GM12878 (cell line): ENCODE data around the gene CEP131. TPM values are rescaled to one million over a fixed set of nuclear protein-coding genes. Genes with fewer than 3 reads are reported as not detected.

ENCODE experiments used
- ATAC-seq: fragments of 200-7000 bp; cut with Tn5 transposase; 3 replicates; pipeline ENCODE4 v1.9.1; 2020; ENCODE audit warnings: mild to moderate bottlenecking, moderate library complexity
- BruUV-seq: library from RNA; stranded (reverse); fragments of 400-500 nt; replicated peaks from 2 replicates; lab custom pipeline; 2021; lab: Mats Ljungman, UMichigan
- CTCF ChIA-PET: fragments of 300-600 bp; sonication (Branson Sonifier 250); formaldehyde crosslinking; extraction: SDS; loops from one replicate; lab custom pipeline; 2021; ENCODE audit warnings: inconsistent platforms; lab: Yijun Ruan, JAX
- POLR2A ChIA-PET: fragments of 350-600 bp; formaldehyde crosslinking; extraction: SDS; loops from one replicate; lab custom pipeline; 2021; ENCODE audit warnings: inconsistent platforms; lab: Charles Lee
- RAD21 ChIA-PET: fragments of 300-600 bp; sonication (Branson Sonifier 250); formaldehyde crosslinking; loops from one replicate; lab custom pipeline; 2023; ENCODE audit warnings: antibody characterized with exemption; ENCODE audit not compliant: unreplicated experiment; lab: Charles Lee
- SMC1A ChIA-PET: fragments of 300-600 bp; sonication (Branson Sonifier 250); formaldehyde crosslinking; loops from one replicate; lab custom pipeline; 2023; ENCODE audit not compliant: unreplicated experiment, uncharacterized antibody; lab: Charles Lee
- DNase-seq: peaks from one replicate; pipeline ENCODE4 v3.0.0-alpha.2; 2011; ENCODE audit warnings: low read depth, low spot score
- FAIRE-seq: peaks from 3 replicates; lab custom pipeline; 2011; peaks lifted over from hg19 to GRCh38; lab: Jason Lieb, UNC
- H2AFZ ChIP-seq: 2 replicates; pipeline ENCODE4 v1.6.0; 2011; ENCODE audit warnings: low read depth, low read length, control low read depth; ENCODE audit not compliant: control insufficient read depth
- H3K27ac ChIP-seq: 2 replicates; pipeline ENCODE4 v1.5.1; 2011; ENCODE audit warnings: control low read depth; ENCODE audit not compliant: control insufficient read depth, insufficient read depth
- H3K27me3 ChIP-seq, 2 experiments: replicated peaks in 1 of 2; 2 replicates each; pipeline versions ENCODE4 v1.6.0 to v1.6.1; 2011; ENCODE audit warnings: low read length in 1 of 2; ENCODE audit not compliant: control insufficient read depth in 2 of 2, insufficient read depth in 2 of 2
- H3K36me3 ChIP-seq, 2 experiments: 2 replicates each; pipeline ENCODE4 v1.5.1; 2011; ENCODE audit warnings: low read length in 1 of 2; ENCODE audit not compliant: control insufficient read depth in 2 of 2, insufficient read depth in 2 of 2
- H3K4me1 ChIP-seq: 2 replicates; pipeline ENCODE4 v1.6.1; 2011; ENCODE audit warnings: mild to moderate bottlenecking, low read length, moderate library complexity, mixed read lengths; ENCODE audit not compliant: control insufficient read depth, insufficient read depth
- H3K4me2 ChIP-seq: 2 replicates; pipeline ENCODE4 v1.6.0; 2011; ENCODE audit warnings: control low read depth; ENCODE audit not compliant: control insufficient read depth, insufficient read depth
- H3K4me3 ChIP-seq: fragments of 200-600 bp; sonication (generic); 2 replicates; pipeline ENCODE4 v1.5.1; 2016
- H3K79me2 ChIP-seq: 2 replicates; pipeline ENCODE4 v1.6.0; 2011; ENCODE audit warnings: low read length; ENCODE audit not compliant: control insufficient read depth, insufficient read depth
- H3K9ac ChIP-seq: 2 replicates; pipeline ENCODE4 v1.8.0; 2011; ENCODE audit warnings: low read length, control low read depth, mixed read lengths; ENCODE audit not compliant: control insufficient read depth, insufficient read depth
- H3K9me3 ChIP-seq: replicated peaks from 3 replicates; pipeline ENCODE4 v1.5.1; 2011; ENCODE audit warnings: mild to moderate bottlenecking, low read length; ENCODE audit not compliant: control insufficient read depth, insufficient read depth
- H4K20me1 ChIP-seq: 2 replicates; pipeline ENCODE4 v1.6.0; 2011; ENCODE audit not compliant: control insufficient read depth, insufficient read depth
- BRCA1 ChIP-seq: IDR thresholded peaks from 2 replicates; pipeline ENCODE4 v1.6.1; 2011; ENCODE audit warnings: low read depth, low read length, improper control_type of control experiment
- CUX1 ChIP-seq: IDR thresholded peaks from 2 replicates; pipeline ENCODE4 v1.6.1; 2012; ENCODE audit warnings: improper control_type of control experiment, low read depth, low read length; ENCODE audit not compliant: insufficient replicate concordance
- IRF3 ChIP-seq: fragments of 450-650 bp; IDR thresholded peaks from 2 replicates; pipeline ENCODE4 v1.6.1; 2014; ENCODE audit warnings: mild to moderate bottlenecking
- MEF2B ChIP-seq: fragments of 450-650 bp; IDR thresholded peaks from 2 replicates; pipeline ENCODE4 v1.6.1; 2018; ENCODE audit warnings: mild to moderate bottlenecking, moderate library complexity; ENCODE audit not compliant: partially characterized antibody, poor library complexity, severe bottlenecking
- MYC ChIP-seq: IDR thresholded peaks from 2 replicates; pipeline ENCODE4 v1.6.1; 2011; ENCODE audit warnings: mild to moderate bottlenecking, low read length, moderate library complexity, inconsistent platforms; ENCODE audit not compliant: insufficient read depth, insufficient replicate concordance, insufficient read length, severe bottlenecking
- SMARCA5 ChIP-seq: fragments of 450-650 bp; IDR thresholded peaks from 2 replicates; pipeline ENCODE4 v1.6.1; 2017; ENCODE audit warnings: mild to moderate bottlenecking
- SRF ChIP-seq, 2 experiments: IDR thresholded peaks; 2 replicates each; pipeline ENCODE4 v1.6.1; 2011; ENCODE audit warnings: low read depth in 2 of 2, low read length in 2 of 2, mild to moderate bottlenecking in 1 of 2, moderate library complexity in 1 of 2
- ZBED1 ChIP-seq: IDR thresholded peaks from 2 replicates; pipeline ENCODE4 v1.6.1; 2016; ENCODE audit warnings: borderline replicate concordance
- ZZZ3 ChIP-seq: IDR thresholded peaks from 2 replicates; pipeline ENCODE4 v1.6.1; 2011; ENCODE audit warnings: low read depth; ENCODE audit not compliant: control insufficient read depth, insufficient read length
- WGBS: methylation state at CpG from one replicate; pipeline ENCODE4 v1.1.6; 2016; ENCODE audit warnings: low lambda C conversion rate; ENCODE audit not compliant: insufficient replicate concordance, insufficient coverage; ENCODE audit errors: missing lambda C conversion rate; 5-methylcytosine and 5-hydroxymethylcytosine counted together
- in situ Hi-C: fragments of 300-500 bp; cut with MboI; formaldehyde crosslinking; loops from 9 replicates; pipeline ENCODE4 v1.14.3; 2018; ENCODE audit warnings: mixed read lengths
- intact Hi-C: fragments of 100-400 bp; cut with micrococcal nuclease; formaldehyde crosslinking; loops from one replicate; pipeline ENCODE4 v1.14.2; 2022; ENCODE audit not compliant: unreplicated experiment
- polyA plus RNA-seq, 11 experiments: library from polyadenylated mRNA; depleted of rRNA in 4 of 11; unstranded in 6 of 11; stranded (reverse) in 5 of 11; fragments of >200 nt; fragmentation: Nextera tagmentation in 4 of 11; fragmentation: Illumina TruSeq in 1 of 11; extraction: Ambion mirVana in 4 of 11; extraction: Trizol in 1 of 11; gene quantifications; 1 replicate in 1 of 11; 2 replicates in 10 of 11; pipeline versions ENCODE4 v1.2.1 to v1.2.3, GENCODE V29; 2011 to 2016; ENCODE audit warnings: inconsistent platforms in 2 of 11, missing spikeins in 2 of 11, low read depth in 1 of 11
- total RNA-seq, 4 experiments: library from RNA; depleted of rRNA in 3 of 4; stranded (reverse); fragments of >200 nt in 3 of 4; fragmentation: Illumina TruSeq in 1 of 4; extraction: Trizol in 1 of 4; gene quantifications; 2 replicates each; pipeline versions ENCODE4 v1.2.1 to v1.2.3, GENCODE V29; 2013 to 2021
- TF ChIP-seq, protein P1 (sequence below): IDR thresholded peaks from 2 replicates; pipeline ENCODE4 v1.6.1; 2012; ENCODE audit warnings: mild to moderate bottlenecking, low read depth, low read length

Gene CEP131
- total and polyA plus RNA-seq, 10 of the 15 experiments (the other 5 are each of a cell fraction or from before 2014, with no cell fraction given), result 0.05 to 17.3 (median 6.7) TPM

GRCh38 chr17:81210466-81210865 lies 12.3 kb downstream of the CEP131 start:
- ChIA-PET POLR2A (no interaction called here), RAD21 (no interaction called here), CTCF (no interaction called here), SMC1A (no interaction called here)
- 89% methylated on average over 10 of the region's 10 CpGs for WGBS
- BruUV-seq, result no TSS peak
- in situ Hi-C loops (no loop called here), intact Hi-C loops (no loop called here)
- no peak for DNase-seq
- H3K9me3 ChIP-seq, result no peaks in the 10 kb centered on the region
- H3K36me3 ChIP-seq, result peaks cover 0 to 12% of the 10 kb centered on the region in 2 experiments; a peak in 2 of 4 replicates
- ATAC-seq, result no peak
- H2AFZ ChIP-seq, result no peak overlapping the region
- FAIRE-seq, result no peak
- H3K4me1 ChIP-seq, result no peaks in the 10 kb centered on the region
- H4K20me1 ChIP-seq, result no peaks in the 10 kb centered on the region
- no peaks in the 10 kb centered on the region for H3K79me2 ChIP-seq
- TF ChIP-seq, protein P1, sequence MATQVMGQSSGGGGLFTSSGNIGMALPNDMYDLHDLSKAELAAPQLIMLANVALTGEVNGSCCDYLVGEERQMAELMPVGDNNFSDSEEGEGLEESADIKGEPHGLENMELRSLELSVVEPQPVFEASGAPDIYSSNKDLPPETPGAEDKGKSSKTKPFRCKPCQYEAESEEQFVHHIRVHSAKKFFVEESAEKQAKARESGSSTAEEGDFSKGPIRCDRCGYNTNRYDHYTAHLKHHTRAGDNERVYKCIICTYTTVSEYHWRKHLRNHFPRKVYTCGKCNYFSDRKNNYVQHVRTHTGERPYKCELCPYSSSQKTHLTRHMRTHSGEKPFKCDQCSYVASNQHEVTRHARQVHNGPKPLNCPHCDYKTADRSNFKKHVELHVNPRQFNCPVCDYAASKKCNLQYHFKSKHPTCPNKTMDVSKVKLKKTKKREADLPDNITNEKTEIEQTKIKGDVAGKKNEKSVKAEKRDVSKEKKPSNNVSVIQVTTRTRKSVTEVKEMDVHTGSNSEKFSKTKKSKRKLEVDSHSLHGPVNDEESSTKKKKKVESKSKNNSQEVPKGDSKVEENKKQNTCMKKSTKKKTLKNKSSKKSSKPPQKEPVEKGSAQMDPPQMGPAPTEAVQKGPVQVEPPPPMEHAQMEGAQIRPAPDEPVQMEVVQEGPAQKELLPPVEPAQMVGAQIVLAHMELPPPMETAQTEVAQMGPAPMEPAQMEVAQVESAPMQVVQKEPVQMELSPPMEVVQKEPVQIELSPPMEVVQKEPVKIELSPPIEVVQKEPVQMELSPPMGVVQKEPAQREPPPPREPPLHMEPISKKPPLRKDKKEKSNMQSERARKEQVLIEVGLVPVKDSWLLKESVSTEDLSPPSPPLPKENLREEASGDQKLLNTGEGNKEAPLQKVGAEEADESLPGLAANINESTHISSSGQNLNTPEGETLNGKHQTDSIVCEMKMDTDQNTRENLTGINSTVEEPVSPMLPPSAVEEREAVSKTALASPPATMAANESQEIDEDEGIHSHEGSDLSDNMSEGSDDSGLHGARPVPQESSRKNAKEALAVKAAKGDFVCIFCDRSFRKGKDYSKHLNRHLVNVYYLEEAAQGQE, result no peak
- no peak for TF ChIP-seq CUX1
- no peak for TF ChIP-seq SMARCA5
- TF ChIP-seq MEF2B, result no peak
- TF ChIP-seq ZZZ3, result no peak
- no peak for TF ChIP-seq SRF (IDR thresholded peaks at IDR 0.05; ENCODE audit: low read depth in 2 of 2, low read length in 2 of 2)
- TF ChIP-seq IRF3, result no peak
- no peak for TF ChIP-seq ZBED1
- TF ChIP-seq BRCA1, result no peak
- no peak for TF ChIP-seq MYC
- TF ChIP-seq, all 136 proteins: peak for 0
- no peak overlapping the region for H3K4me2 ChIP-seq
- H3K9ac ChIP-seq, result no peak overlapping the region
- no peak overlapping the region for H3K27ac ChIP-seq
- no peaks in the 10 kb centered on the region for H3K27me3 ChIP-seq
- no peak overlapping the region for H3K4me3 ChIP-seq
